Thoracic aorta (tissue), 2 donors: Measurements from ENCODE around the gene C17orf50. TPM values are rescaled to one million over a fixed set of nuclear protein-coding genes. Genes with fewer than 3 reads are reported as not detected.
A peak's percentile ranks its signal among the peaks of the same experiment; 100 is the strongest.

Experiments
- ATAC-seq: fragments of 150-250 bp; one replicate; pipeline ENCODE4 v1.8.0; 2017; ENCODE audit warnings: low read depth; ENCODE audit not compliant: insufficient number of reproducible peaks, low FRiP score
- DNase-seq: peaks from one replicate; pipeline ENCODE4 v3.0.0-alpha.2; 2020; ENCODE audit warnings: low spot score
- H3K27ac ChIP-seq, 2 donors: fragments of 200-600 bp; sonication (generic); 1 replicate in 1 of 2; 2 replicates in 1 of 2; pipeline ENCODE4 v1.5.1; 2016; ENCODE audit warnings: mild to moderate bottlenecking in 2 of 2, moderate library complexity in 2 of 2
- H3K27me3 ChIP-seq: fragments of 200-600 bp; sonication (generic); replicated peaks from 2 replicates; pipeline ENCODE4 v1.6.0; 2016; ENCODE audit warnings: mild to moderate bottlenecking; ENCODE audit not compliant: insufficient read depth
- H3K36me3 ChIP-seq: fragments of 200-600 bp; sonication (generic); one replicate; pipeline ENCODE4 v1.5.1; 2016
- H3K4me1 ChIP-seq, 2 donors: fragments of 200-600 bp; sonication (generic); 1 replicate in 1 of 2; 2 replicates in 1 of 2; pipeline versions ENCODE4 v1.5.1 to v1.6.0; 2016; ENCODE audit warnings: low read depth in 2 of 2, mild to moderate bottlenecking in 1 of 2; ENCODE audit not compliant: control insufficient read depth in 1 of 2
- H3K4me3 ChIP-seq: fragments of 200-600 bp; sonication (generic); 2 replicates; pipeline ENCODE4 v1.5.1; 2016; ENCODE audit warnings: mild to moderate bottlenecking
- H3K9me3 ChIP-seq: fragments of 200-600 bp; sonication (generic); 2 replicates; pipeline ENCODE4 v1.5.1; 2016
- total RNA-seq, 2 donors: library from RNA; depleted of rRNA; stranded (reverse); fragments of >200 nt; gene quantifications; one replicate each; pipeline versions ENCODE4 v1.1.0 to v1.2.3, GENCODE V29; 2016
- TF ChIP-seq, protein P1 (sequence below): fragments of 200-600 bp; sonication (generic); IDR thresholded peaks from one replicate; pipeline ENCODE4 v1.5.1; 2019; ENCODE audit warnings: antibody characterized with exemption

Gene C17orf50
- total RNA-seq: not detected

GRCh38 chr17:35760587-35760986, at the start of gene C17orf50:
Gene C17orf50 (plus strand): TSS chr17:35760887. CDS start chr17:35760942, 55 bp downstream.
- Histone ChIP-seq H3K27me3 (no peaks in the 10 kb centered on the region), H3K4me1 (peaks cover 6 to 7% of the 10 kb centered on the region in 2 donors), H3K36me3 (no peaks in the 10 kb centered on the region), H3K9me3 (no peaks in the 10 kb centered on the region), H3K27ac (no peak within 1 kb of the TSS), H3K4me3 (no peak within 1 kb of the TSS)
- no peak for ATAC-seq
- TF ChIP-seq, protein P1, sequence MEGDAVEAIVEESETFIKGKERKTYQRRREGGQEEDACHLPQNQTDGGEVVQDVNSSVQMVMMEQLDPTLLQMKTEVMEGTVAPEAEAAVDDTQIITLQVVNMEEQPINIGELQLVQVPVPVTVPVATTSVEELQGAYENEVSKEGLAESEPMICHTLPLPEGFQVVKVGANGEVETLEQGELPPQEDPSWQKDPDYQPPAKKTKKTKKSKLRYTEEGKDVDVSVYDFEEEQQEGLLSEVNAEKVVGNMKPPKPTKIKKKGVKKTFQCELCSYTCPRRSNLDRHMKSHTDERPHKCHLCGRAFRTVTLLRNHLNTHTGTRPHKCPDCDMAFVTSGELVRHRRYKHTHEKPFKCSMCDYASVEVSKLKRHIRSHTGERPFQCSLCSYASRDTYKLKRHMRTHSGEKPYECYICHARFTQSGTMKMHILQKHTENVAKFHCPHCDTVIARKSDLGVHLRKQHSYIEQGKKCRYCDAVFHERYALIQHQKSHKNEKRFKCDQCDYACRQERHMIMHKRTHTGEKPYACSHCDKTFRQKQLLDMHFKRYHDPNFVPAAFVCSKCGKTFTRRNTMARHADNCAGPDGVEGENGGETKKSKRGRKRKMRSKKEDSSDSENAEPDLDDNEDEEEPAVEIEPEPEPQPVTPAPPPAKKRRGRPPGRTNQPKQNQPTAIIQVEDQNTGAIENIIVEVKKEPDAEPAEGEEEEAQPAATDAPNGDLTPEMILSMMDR: no peak
- DNase-seq: no peak

DNA sequence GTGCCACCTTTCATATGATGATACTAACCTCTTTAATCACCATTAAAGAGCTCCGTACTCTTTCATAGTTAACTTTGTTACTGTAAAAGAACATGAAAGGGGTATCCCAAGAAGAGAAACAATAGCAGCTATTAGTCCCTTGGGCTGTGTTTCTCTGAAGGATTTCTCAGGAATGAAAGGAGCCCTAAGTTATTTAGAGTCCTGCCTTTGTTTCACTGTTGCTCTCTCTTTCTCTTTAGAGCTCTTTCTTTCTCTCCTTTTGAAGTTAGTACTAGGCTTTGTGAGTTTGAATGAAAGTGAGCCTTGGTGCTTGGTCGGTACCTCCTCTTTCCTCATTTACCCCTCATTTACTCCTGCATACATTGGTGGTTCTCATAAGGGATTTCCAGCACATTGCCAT, 49.7 kb upstream of the C17orf50 start:
- Histone ChIP-seq H3K36me3 (no peaks in the 10 kb centered on the region), H3K27me3 (no peaks in the 10 kb centered on the region), H3K9me3 (no peaks in the 10 kb centered on the region), H3K4me1 (peaks cover 22 to 42% of the 10 kb centered on the region in 2 donors), H3K27ac (peak overlapping the region in 1 of 2 donors; percentile 88), H3K4me3 (no peak overlapping the region)
- DNase-seq: no peak
- no peak for ATAC-seq
- TF ChIP-seq, protein P1: no peak

GRCh38 chr17:35713069-35713728, 47.5 kb upstream of the C17orf50 start:
- DNase-seq: peak; percentile 62
- TF ChIP-seq, protein P1: no peak

DNA sequence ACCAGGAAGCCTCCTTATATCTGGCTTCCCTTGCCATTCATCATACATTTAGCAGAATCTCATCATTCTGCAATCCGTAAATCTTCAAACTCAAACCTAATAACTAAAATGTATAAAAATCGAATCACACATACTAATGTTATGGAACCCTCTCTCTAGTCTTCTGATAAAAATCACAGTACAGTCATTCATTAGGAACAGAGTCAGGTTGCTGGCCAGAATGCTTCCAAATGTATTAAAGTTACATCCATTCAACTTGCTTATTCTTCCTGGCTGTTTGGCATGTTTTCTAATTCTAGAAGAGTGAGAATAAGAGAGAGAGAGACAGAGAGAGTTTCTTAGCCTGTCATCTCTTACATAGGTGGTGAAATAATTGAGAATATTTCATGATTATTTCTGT, 45.7 kb upstream of the C17orf50 start:
- ATAC-seq (no peak), DNase-seq (no peak)
- Histone ChIP-seq H3K27me3 (no peaks in the 10 kb centered on the region), H3K9me3 (no peaks in the 10 kb centered on the region), H3K4me1 (peaks cover 42 to 67% of the 10 kb centered on the region in 2 donors), H3K27ac (peak overlapping the region; percentile 84 to 88), H3K4me3 (no peak overlapping the region), H3K36me3 (no peaks in the 10 kb centered on the region)
- TF ChIP-seq, protein P1: no peak

More at GRCh38 chr17:35713069-35713728, 47.5 kb upstream of the C17orf50 start:
- H3K27me3 ChIP-seq: no peaks in the 10 kb centered on the region
- peak overlapping the region; percentile 69 to 88 for H3K27ac ChIP-seq
- no peaks in the 10 kb centered on the region for H3K9me3 ChIP-seq
- H3K36me3 ChIP-seq: no peaks in the 10 kb centered on the region
- ATAC-seq: peak; percentile 87
- peaks cover 39 to 63% of the 10 kb centered on the region in 2 donors for H3K4me1 ChIP-seq
- H3K4me3 ChIP-seq: peak overlapping the region; percentile 2

DNA sequence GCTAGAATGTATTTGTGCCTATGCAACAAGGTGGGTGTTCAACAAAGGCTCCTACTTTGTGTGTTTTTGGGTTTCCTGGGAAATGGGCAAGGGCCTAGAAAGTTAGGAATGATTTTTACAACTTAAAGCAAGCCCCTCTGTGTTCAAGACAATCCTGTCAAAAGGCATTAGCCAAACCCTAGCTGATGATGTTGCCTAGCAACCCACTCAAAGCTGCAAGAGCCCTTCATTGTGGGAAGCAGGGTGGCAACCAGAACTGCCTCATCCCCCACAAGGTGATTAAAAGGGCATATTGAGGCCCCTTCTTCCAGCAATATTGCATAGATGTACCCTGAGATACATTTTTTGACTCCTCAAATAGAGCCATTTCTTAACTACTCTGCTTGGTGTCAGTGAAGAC, 45.3 kb upstream of the C17orf50 start:
- DNase-seq (no peak), ATAC-seq (no peak)
- TF ChIP-seq, protein P1: no peak
- Histone ChIP-seq H3K36me3 (no peaks in the 10 kb centered on the region), H3K9me3 (no peaks in the 10 kb centered on the region), H3K4me1 (peaks cover 42 to 67% of the 10 kb centered on the region in 2 donors), H3K27me3 (no peaks in the 10 kb centered on the region), H3K4me3 (no peak overlapping the region), H3K27ac (peak overlapping the region; percentile 21 to 84)
